GM06990 (cell line): Measurements from ENCODE around the gene CIAO2B.

Experiments used
- DNase-seq: peaks from one replicate; pipeline ENCODE4 v3.0.0-alpha.2; 2011; ENCODE audit not compliant: insufficient read length; ENCODE audit errors: extremely low read depth
- H3K27me3 ChIP-seq: replicated peaks from 2 replicates; pipeline ENCODE4 v1.6.0; 2011; ENCODE audit warnings: low read length; ENCODE audit not compliant: control insufficient read depth, insufficient read depth
- H3K36me3 ChIP-seq: 2 replicates; pipeline ENCODE4 v1.5.1; 2011; ENCODE audit warnings: low read length; ENCODE audit not compliant: control insufficient read depth, insufficient read depth
- H3K4me3 ChIP-seq: replicated peaks from 2 replicates; pipeline ENCODE4 v1.5.1; 2011; ENCODE audit warnings: low read depth, mild to moderate bottlenecking, control low read depth, low read length
- TF ChIP-seq, protein P1 (sequence below): IDR thresholded peaks from 2 replicates; pipeline ENCODE4 v1.5.1; 2011; ENCODE audit warnings: low read length, control low read depth, mild to moderate bottlenecking, inconsistent platforms; ENCODE audit not compliant: insufficient read depth, poor library complexity, severe bottlenecking

The CIAO2B gene

DNA sequence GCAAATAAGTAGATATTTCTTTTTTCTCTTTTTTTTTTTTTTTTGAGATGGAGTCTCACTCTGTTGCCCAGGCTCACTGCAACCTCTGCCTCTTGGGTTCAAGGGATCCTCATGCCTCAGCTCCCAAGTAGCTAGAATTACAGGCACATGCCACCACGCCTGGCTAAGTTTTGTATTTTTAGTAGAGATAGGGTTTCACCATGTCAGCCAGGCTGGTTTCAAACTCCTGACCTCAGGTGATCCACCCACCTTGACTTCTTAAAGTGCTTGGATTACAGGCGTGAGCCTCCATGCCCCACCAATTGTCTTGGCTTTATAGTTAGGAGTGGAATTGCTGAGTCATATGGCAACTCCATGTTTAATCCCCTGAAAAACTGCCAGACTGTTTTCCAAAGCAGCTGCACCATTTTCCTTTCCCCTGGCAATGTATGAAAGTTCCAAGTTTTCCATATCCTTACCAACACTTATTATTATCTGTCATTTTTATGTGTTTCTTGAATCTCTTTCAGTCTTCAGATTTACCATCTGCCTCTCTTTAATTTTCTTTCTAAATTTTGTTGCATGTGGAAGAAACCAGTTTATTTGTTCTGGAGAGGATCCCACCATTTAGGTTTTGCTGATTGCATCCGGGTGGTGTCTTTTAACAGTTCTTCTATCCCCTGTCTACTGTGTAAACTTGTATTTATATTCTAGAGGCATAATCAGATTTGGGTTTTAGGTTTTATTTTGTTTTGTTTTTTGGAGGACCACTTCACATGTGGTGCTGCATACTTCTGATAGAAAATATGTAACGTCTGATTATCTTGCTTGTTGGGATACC lies 17.0 kb upstream of the CIAO2B start:
- Histone ChIP-seq H3K36me3 (no peaks in the 10 kb centered on the region), H3K4me3 (no peak overlapping the region), H3K27me3 (no peaks in the 10 kb centered on the region)
- TF ChIP-seq, protein P1, sequence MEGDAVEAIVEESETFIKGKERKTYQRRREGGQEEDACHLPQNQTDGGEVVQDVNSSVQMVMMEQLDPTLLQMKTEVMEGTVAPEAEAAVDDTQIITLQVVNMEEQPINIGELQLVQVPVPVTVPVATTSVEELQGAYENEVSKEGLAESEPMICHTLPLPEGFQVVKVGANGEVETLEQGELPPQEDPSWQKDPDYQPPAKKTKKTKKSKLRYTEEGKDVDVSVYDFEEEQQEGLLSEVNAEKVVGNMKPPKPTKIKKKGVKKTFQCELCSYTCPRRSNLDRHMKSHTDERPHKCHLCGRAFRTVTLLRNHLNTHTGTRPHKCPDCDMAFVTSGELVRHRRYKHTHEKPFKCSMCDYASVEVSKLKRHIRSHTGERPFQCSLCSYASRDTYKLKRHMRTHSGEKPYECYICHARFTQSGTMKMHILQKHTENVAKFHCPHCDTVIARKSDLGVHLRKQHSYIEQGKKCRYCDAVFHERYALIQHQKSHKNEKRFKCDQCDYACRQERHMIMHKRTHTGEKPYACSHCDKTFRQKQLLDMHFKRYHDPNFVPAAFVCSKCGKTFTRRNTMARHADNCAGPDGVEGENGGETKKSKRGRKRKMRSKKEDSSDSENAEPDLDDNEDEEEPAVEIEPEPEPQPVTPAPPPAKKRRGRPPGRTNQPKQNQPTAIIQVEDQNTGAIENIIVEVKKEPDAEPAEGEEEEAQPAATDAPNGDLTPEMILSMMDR, result no peak
- no peak for DNase-seq

DNA sequence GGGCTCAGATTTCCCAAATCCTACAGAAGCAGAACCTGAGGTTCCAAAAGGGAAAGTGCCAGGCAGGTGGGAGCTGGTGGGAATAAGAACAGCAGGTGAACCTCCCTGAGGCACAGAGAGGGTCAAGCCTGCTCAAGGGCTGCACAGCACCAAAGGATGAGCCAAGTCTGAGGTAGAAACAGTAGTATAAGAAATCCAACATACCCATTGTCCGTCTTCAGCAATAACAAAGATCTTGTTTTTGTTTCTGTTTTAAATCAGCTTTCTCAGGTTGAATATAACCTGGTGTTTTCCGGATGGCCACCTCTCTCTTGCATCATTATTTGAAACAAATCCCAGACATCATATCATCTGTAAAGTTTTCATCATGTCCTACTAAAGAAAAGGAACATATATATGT lies 16.2 kb upstream of the CIAO2B start:
- TF ChIP-seq, protein P1, result no peak
- Histone ChIP-seq H3K27me3 (no peaks in the 10 kb centered on the region), H3K36me3 (no peaks in the 10 kb centered on the region), H3K4me3 (0 out of 2 replicates have a peak overlapping the region, but pooled peaks have one; percentile 6)
- no peak for DNase-seq

DNA sequence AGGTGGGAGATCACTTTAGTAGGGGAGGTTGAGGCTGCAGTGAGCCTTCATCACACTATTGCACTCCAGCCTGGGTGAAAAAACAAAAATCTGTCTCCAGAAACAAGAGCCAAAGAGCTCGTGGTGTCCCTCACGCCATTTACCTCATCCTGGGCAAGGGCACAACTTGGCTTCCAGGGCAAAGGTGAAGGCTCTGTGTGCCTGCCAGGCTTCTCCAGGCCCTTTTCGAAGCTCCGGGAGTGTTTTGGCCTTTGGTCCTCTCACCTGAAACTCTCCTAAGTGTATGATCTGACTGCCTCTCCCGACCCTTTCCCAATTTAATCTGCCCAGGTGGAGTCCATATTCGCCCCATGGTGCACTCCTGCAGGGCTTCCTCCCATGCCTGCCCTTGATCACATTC lies 15.3 kb upstream of the CIAO2B start:
- H3K4me3 ChIP-seq, result no peak overlapping the region
- no peaks in the 10 kb centered on the region for H3K36me3 ChIP-seq
- no peak for DNase-seq
- TF ChIP-seq, protein P1, result no peak
- H3K27me3 ChIP-seq, result no peaks in the 10 kb centered on the region

DNA sequence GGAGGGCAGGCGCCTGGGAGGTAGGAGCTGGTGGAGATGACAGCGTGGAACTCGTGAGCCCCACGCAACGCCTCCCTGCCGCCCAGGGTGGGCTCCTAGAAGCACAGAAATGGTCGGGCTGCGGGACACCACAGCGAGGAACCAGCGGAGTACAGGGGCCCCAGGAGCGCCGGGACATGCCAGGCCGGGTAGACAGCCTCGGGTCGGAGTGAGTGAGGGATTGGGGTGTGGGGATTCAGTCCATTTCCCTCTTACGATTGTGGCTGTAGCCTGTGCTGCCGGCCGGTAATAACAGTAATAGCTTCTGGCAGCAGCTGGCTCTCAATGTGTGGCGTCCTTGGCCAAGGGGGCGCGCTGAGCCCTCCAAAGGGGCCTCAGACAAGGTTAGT lies 14.6 kb upstream of the CIAO2B start:
- peaks cover 1% of the 10 kb centered on the region for H3K36me3 ChIP-seq
- TF ChIP-seq, protein P1, result no peak
- H3K27me3 ChIP-seq, result no peaks in the 10 kb centered on the region
- no peak overlapping the region for H3K4me3 ChIP-seq
- DNase-seq, result no peak

GRCh38 chr16:66948134-66948836 lies 14.1 kb upstream of the CIAO2B start:
- H3K27me3 ChIP-seq, result no peaks in the 10 kb centered on the region
- TF ChIP-seq, protein P1, result no peak
- peak; percentile 53 for DNase-seq

More at GRCh38 chr16:66948134-66948836, 14.1 kb upstream of the CIAO2B start:
- peak overlapping the region; percentile 56 for H3K4me3 ChIP-seq
- peaks cover 5% of the 10 kb centered on the region for H3K36me3 ChIP-seq
